ENCODE measurements around the gene DGKH. TPM values are rescaled to one million over a fixed set of nuclear protein-coding genes. Genes with fewer than 3 reads are reported as not detected.

The DGKH gene
- total RNA-seq, 1 donor = 8.7 TPM

DNA sequence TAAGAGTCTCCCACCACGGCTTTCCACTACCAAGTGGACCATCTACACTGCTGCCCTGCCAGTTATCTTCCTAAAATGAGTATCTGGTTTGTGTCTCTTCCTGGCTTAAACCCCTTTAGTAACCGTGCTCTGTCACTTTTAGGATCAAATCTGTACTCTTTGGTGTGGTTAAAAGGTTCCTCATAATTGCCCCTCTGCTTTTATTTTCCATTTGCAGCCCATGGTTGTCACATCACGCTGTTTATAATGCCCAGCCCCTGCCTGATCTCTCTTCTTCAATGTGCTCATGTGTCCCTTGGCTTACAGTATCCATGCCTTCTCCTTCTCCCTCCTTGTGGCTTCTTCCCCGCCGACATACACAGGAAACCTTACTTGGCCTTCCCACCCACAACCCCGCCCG, 100.1 kb downstream of the DGKH start:
- H3K4me2 ChIP-seq (ENCODE audit: insufficient read depth, low read length) = no peak overlapping the region
- H3K4me1 ChIP-seq (ENCODE audit: insufficient read depth, low read length) = peaks cover 2% of the 10 kb centered on the region
- TF ChIP-seq, protein P1, sequence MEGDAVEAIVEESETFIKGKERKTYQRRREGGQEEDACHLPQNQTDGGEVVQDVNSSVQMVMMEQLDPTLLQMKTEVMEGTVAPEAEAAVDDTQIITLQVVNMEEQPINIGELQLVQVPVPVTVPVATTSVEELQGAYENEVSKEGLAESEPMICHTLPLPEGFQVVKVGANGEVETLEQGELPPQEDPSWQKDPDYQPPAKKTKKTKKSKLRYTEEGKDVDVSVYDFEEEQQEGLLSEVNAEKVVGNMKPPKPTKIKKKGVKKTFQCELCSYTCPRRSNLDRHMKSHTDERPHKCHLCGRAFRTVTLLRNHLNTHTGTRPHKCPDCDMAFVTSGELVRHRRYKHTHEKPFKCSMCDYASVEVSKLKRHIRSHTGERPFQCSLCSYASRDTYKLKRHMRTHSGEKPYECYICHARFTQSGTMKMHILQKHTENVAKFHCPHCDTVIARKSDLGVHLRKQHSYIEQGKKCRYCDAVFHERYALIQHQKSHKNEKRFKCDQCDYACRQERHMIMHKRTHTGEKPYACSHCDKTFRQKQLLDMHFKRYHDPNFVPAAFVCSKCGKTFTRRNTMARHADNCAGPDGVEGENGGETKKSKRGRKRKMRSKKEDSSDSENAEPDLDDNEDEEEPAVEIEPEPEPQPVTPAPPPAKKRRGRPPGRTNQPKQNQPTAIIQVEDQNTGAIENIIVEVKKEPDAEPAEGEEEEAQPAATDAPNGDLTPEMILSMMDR (IDR thresholded peaks at IDR 0.05; ENCODE audit: extremely low read depth, low read depth, low read length) = no peak
- H3K9me3 ChIP-seq (ENCODE audit: low read depth, low read length) = no peaks in the 10 kb centered on the region
- no peaks in the 10 kb centered on the region for H3K36me3 ChIP-seq (ENCODE audit: insufficient read depth, low read length)
- no peak for DNase-seq (ENCODE audit: insufficient read length, low spot score, missing footprints)
- H3K4me3 ChIP-seq (ENCODE audit: insufficient read depth, low read length) = no peak overlapping the region
- no peak overlapping the region for H2AFZ ChIP-seq (ENCODE audit: low read length)
- no peaks in the 10 kb centered on the region for H3K27me3 ChIP-seq (ENCODE audit: insufficient read depth, low read length)
- H4K20me1 ChIP-seq (ENCODE audit: insufficient read depth, low read length) = no peaks in the 10 kb centered on the region
- H3K27ac ChIP-seq (ENCODE audit: low read depth, low read length) = no peak overlapping the region
- no peaks in the 10 kb centered on the region for H3K79me2 ChIP-seq (ENCODE audit: insufficient read depth, low read length)

DNA sequence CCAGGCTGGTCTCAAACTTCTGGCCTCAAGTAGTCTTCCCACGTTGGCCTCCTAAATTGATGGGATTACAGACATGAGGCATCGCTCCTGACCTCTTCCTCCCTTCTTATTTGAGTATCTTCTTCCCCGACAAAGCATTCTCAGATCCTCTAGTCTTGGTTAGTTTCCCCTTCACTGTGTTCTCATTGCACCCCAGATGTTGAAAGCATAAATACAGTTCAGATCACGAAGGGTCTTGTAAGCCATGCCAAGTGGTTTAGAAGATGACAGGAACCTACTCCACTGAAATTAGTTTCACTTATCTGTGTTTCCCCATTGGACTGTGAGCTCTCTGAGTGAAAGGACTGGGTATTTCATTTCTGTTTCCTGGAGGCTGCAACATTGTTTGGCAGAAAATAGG, 100.7 kb downstream of the DGKH start:
- TF ChIP-seq, protein P1 (IDR thresholded peaks at IDR 0.05; ENCODE audit: extremely low read depth, low read depth, low read length) = no peak
- Histone ChIP-seq H3K4me1 (ENCODE audit: insufficient read depth, low read length) (peaks cover 2% of the 10 kb centered on the region), H3K27ac (ENCODE audit: low read depth, low read length) (no peak overlapping the region), H3K9me3 (ENCODE audit: low read depth, low read length) (no peaks in the 10 kb centered on the region), H3K36me3 (ENCODE audit: insufficient read depth, low read length) (no peaks in the 10 kb centered on the region), H3K79me2 (ENCODE audit: insufficient read depth, low read length) (no peaks in the 10 kb centered on the region), H3K4me2 (ENCODE audit: insufficient read depth, low read length) (no peak overlapping the region), H4K20me1 (ENCODE audit: insufficient read depth, low read length) (no peaks in the 10 kb centered on the region), H3K27me3 (ENCODE audit: insufficient read depth, low read length) (no peaks in the 10 kb centered on the region), H2AFZ (ENCODE audit: low read length) (no peak overlapping the region), H3K4me3 (ENCODE audit: insufficient read depth, low read length) (no peak overlapping the region)
- no peak for DNase-seq (ENCODE audit: insufficient read length, low spot score, missing footprints)

DNA sequence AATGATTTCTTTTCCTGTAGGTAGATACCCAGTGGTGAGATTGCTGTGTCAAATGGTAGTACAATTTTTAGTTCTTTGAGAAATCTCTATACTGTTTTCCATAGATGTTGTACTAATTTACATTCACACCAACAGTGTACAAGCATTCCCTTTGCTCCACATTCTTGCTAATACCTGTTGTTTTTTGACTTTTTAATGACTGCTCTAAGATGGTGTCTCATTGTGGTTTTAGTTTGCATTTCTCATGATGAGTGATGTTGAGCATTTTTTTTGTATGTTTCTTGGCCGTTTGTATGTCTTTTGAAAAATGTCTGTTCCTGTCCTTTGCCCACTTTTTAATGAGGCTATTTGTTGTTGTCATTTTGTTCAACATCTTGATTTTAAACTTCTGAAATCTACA, 103.3 kb downstream of the DGKH start:
- H3K4me2 ChIP-seq (ENCODE audit: insufficient read depth, low read length) = no peak overlapping the region
- no peaks in the 10 kb centered on the region for H3K9me3 ChIP-seq (ENCODE audit: low read depth, low read length)
- peaks cover 2% of the 10 kb centered on the region for H3K4me1 ChIP-seq (ENCODE audit: insufficient read depth, low read length)
- H3K4me3 ChIP-seq (ENCODE audit: insufficient read depth, low read length) = no peak overlapping the region
- H3K36me3 ChIP-seq (ENCODE audit: insufficient read depth, low read length) = peaks cover 8% of the 10 kb centered on the region
- no peaks in the 10 kb centered on the region for H3K79me2 ChIP-seq (ENCODE audit: insufficient read depth, low read length)
- TF ChIP-seq, protein P1 (IDR thresholded peaks at IDR 0.05; ENCODE audit: extremely low read depth, low read depth, low read length) = no peak
- H2AFZ ChIP-seq (ENCODE audit: low read length) = no peak overlapping the region
- H4K20me1 ChIP-seq (ENCODE audit: insufficient read depth, low read length) = no peaks in the 10 kb centered on the region
- no peaks in the 10 kb centered on the region for H3K27me3 ChIP-seq (ENCODE audit: insufficient read depth, low read length)
- no peak for DNase-seq (ENCODE audit: insufficient read length, low spot score, missing footprints)
- H3K27ac ChIP-seq (ENCODE audit: low read depth, low read length) = no peak overlapping the region

DNA sequence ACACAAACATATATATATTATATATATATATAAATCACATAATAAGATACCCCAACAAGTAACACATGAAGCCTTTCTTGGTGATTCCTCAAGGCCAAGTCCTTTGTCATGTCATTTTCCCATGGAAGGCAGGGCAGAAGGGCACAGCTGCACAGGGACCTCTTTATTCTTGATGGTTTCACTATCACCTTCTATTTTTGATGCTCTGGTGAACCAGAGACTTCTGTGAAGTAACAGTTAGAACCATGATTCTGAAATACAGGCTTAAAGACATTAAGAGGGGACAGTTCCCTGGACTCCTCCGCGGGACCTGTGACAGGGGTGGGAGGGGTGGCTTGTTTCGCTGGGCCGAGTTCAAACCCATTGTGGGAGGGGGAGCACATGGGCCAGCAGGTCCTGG, 104.0 kb downstream of the DGKH start:
- Histone ChIP-seq H3K4me3 (ENCODE audit: insufficient read depth, low read length) (no peak overlapping the region), H3K27me3 (ENCODE audit: insufficient read depth, low read length) (no peaks in the 10 kb centered on the region), H3K36me3 (ENCODE audit: insufficient read depth, low read length) (peaks cover 8% of the 10 kb centered on the region), H4K20me1 (ENCODE audit: insufficient read depth, low read length) (no peaks in the 10 kb centered on the region), H3K79me2 (ENCODE audit: insufficient read depth, low read length) (no peaks in the 10 kb centered on the region), H3K27ac (ENCODE audit: low read depth, low read length) (no peak overlapping the region), H3K4me1 (ENCODE audit: insufficient read depth, low read length) (peaks cover 2% of the 10 kb centered on the region), H2AFZ (ENCODE audit: low read length) (no peak overlapping the region), H3K9me3 (ENCODE audit: low read depth, low read length) (no peaks in the 10 kb centered on the region), H3K4me2 (ENCODE audit: insufficient read depth, low read length) (no peak overlapping the region)
- no peak for DNase-seq (ENCODE audit: insufficient read length, low spot score, missing footprints)
- TF ChIP-seq, protein P1 (IDR thresholded peaks at IDR 0.05; ENCODE audit: extremely low read depth, low read depth, low read length) = no peak
